Measurements from ENCODE around the gene AMPD2.

Gene AMPD2

DNA sequence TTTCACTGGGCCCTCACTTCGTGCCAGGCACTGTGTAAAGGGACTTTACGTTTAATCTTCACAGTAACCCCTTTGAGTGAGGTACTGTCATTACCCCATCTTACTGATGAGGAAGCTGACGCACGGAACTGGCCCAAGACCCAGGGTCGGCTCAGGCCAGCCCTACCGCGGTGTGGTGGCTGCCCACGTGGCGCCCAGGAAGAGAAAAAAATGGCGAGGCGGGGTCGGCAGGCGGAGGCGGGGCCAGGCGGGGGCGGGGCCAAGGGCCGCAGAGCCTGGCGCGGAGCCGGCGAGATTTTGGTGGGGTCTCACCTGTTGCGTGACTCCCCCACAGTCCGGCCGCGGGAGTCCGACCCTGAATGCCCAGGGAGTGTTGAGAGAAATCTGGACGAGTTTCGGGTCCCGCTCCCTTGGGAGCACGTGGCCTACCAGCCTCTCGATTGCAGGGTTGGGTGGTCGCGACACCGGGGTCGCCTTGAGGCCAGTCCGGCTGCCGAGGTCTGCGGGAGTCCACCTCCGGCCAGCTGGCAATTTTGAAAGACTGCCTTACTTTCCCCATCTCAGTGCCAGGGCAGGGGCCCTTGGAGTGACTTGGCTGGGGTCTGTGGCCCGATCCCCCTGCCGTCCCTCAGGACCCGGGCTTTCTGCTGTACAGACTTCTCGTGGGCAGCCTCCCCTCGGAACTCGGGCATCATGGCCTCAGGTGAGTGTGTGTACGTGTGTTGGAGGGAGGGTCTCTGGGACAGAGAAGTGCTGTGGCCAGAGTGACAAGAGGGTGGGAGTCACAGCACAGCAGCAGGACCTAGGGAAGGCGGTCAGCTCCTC, at the start of gene AMPD2, which contains the start of gene GNAT2:
Gene AMPD2, plus strand, starts transcription at position 262 of the 825 bp plus-strand sequence. CDS start 1,339 bp downstream, outside the sequence.
Gene GNAT2, minus strand, starts transcription at position 41 of the 825 bp plus-strand sequence. CDS start 6,746 bp downstream, outside the sequence.
- peak; percentile 68 for DNase-seq (ENCODE audit: low read depth)

DNA sequence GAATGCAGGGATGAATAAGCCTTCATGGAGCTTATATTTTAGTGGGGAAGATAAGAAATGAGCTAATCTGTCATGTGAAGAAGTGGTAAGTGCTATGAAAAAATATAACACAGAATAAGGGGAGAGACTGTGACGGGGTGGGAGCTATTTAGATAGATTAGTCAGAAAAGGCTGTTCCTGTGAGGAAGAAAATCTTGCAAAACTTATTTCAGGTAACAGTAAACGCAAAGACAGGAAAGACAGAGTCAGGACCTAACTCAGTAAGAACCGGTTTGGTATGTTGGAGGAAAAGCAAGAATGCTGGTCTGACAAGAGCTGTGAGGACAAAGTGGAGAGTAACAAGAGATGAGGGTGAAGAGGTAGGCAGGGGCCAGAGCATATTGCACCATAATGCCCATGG, 49.2 kb upstream of the AMPD2 start:
- no peak for DNase-seq (ENCODE audit: low read depth)

DNA sequence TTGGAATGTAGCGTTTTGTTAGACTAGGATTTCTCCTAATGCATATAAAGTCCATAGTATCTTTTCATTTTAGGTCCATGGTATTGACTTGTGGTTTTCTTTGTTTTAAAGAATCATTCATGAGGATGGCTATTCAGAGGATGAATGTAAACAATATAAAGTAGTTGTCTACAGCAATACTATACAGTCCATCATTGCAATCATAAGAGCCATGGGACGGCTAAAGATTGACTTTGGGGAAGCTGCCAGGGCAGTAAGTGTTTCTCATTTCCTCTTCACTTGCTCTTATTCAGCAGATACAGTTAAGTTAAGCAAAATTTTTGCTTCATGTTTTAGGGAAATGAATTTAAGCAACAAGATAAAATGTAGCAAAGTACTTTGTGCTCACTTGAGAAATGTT, 45.9 kb upstream of the AMPD2 start:
- DNase-seq (ENCODE audit: low read depth) = no peak

DNA sequence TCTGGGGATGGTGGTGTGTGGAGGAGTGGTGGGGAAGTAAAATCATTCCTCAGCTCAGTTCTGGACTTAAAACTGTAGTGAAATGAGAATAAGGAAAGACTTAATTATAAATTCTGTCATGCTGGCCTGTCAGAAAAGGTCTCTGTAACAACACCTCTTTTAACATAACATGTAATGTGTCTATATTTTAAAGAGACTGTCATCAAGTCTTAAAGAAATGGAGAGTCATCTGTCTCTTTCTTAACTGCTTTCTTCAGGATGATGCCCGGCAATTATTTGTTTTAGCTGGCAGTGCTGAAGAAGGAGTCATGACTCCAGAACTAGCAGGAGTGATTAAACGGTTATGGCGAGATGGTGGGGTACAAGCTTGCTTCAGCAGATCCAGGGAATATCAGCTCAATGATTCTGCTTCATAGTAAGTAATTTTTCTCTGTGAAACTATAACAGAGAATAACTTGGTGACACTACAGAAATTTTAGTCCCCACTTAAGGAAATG, 40.6 kb upstream of the AMPD2 start:
- no peak for DNase-seq (ENCODE audit: low read depth)

DNA sequence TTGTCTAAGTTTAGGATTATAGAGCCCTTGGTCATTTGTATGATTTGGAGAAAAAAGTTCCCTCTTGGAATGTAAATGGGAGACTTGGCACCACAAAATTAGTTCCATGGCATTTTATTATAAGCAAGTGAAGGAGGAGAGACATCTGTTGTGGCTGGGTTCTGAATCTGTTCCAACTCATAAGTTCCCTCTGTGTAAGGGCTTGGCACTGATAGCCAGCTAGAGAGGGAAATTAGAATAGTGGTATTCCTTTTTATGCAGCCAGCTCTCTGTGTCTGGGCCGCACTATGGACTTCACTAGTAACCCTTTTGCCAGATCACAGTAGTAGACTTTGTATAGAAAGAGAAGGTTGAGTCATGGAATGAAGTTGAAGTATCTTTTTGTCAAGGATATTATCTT, 40.1 kb upstream of the AMPD2 start:
- no peak for DNase-seq (ENCODE audit: low read depth)

DNA sequence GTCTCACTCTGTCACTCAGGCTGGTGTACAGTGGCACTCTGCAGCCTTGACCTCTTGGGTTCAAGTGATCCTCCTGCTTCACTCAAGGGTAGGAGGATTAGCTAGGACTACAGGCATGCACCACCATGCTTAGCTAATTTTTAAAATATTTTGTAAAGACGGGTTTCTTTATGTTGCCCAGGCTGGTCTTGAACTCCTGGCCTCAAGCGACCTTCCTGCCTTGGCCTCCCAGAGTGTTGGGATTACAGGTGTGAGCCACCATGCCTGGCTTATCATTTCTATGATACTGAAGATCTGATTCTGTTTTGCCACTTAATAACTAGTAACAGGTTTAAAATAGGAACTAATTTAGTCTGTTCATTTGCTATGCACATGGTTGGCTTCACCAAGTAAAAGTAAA, 37.6 kb upstream of the AMPD2 start:
- no peak for DNase-seq (ENCODE audit: low read depth)

DNA sequence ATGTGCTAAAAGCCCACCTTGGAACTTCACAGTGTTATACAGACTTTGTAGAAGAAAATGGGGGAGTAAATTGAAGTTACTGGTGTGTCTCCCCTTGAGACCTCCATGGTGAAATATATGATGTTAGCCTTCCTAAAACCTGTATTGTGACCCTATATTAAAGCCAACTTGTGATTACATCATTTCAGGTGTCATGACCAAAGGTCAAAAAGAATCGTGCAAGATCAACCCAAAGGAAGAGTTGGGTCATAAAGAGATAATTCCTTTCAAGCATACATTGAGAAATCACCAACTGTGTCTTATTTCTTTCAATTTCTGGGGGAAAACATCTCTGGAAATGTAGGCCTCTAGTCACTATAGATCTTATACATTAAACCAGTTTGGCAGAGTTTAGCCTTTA, 34.9 kb upstream of the AMPD2 start:
- no peak for DNase-seq (ENCODE audit: low read depth)

DNA sequence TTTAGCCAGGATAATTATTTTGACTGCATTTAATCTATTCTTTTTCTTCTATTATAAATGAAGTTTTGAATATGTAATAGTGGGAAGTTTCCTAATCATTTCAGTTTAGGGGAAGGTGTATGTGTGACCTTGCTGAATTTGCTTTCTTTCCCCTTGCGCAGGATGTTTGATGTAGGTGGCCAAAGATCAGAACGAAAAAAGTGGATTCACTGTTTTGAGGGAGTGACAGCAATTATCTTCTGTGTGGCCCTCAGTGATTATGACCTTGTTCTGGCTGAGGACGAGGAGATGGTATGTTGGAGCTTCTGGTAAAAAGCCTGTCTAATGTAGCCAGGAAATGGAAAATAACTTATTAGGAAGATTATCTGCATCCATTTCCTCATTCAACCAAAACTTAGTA, 33.6 kb upstream of the AMPD2 start:
- DNase-seq (ENCODE audit: low read depth) = no peak

DNA sequence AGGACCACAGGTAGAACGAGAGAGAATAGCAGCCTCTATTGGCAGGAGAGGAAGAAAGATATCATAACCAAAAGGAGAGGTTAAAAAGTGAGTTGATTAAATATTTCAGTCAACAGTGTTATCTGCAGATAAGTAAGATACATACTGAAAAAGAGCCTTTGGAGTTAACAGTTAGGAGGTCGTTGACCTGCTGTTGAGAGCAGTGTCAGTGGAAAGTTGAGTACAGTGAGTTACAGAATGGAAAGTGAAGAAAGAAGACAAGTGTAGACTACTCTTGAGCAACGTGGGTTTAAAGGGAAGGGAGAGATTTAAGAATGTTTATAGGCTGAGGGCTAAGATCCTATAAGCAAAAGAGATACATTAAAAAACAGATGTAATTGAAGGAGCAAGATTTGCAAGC, 30.5 kb upstream of the AMPD2 start:
- DNase-seq (ENCODE audit: low read depth) = no peak

DNA sequence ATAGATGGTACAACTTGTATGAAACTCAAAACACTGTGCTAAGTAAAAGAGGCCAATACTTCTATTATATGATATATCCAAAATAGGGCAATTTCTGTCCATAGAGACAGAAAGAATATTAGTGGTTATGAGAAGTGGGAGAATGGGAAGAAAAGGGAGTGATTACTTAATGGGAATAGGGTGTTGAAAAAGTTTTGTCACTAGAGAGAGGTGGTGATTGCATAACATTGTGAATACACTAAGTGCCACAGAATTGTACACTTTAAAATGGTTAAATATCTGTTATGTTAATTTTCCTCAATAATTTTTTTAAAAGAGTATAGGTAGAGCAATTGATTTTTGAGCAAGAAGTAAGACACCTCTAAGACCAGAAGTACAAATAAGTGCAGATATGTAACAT, 30.0 kb upstream of the AMPD2 start:
- DNase-seq (ENCODE audit: low read depth) = no peak

DNA sequence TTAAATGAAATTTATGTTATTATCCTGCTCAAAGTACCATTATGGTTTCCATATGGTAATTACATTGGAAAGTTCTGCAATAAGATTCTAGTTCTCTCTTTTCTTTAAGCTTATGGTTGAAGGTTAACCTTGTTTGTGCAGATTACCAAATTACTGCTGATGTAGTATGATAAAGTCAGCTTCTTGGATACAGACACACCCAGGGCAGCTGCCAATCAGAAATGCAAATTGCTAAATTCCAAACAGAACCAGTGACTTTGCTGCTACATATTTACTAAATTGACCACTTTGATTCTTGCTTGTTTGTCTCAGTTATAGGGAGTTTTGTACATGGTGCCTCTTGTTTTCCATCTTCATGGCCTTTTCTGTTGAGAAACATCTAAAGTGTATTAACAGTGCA, 26.7 kb upstream of the AMPD2 start:
- DNase-seq (ENCODE audit: low read depth) = no peak

DNA sequence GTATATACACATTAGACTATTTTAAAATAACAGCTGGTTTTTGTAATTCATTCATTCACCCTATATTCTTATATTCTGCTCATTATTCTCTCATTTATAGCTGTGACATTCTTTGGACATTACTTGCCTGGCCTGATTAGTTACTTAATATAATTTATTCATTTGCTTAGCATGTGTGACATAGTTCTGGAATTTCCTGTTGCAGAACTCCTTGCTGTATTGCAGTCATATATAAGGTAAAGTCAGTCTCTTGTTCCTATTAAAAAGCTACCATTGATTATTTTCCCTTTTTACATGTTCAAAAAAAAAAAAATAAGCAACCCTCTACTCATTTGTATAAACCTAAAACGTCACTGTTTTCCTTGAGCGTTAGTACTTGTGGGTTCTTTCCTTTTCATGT, 24.1 kb upstream of the AMPD2 start:
- DNase-seq (ENCODE audit: low read depth) = peak; percentile 29

DNA sequence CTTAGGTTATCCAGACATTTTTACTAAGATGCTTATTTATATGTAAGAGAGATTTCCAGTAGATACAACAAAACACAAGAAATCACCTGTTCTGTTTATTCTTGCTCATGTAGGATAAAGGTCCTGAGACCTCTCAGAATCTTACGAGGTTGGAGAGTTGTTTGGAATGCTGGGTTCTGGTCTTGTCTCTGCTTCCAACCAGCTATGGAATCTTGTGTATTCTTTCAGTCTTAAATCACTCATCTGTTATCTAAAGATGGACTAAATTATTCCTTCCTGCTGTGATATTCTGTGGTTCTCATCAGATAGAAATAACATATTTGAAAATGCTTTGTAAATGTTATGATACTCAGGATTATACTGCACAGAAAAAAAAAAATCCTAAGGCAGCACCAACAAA, 21.5 kb upstream of the AMPD2 start:
- no peak for DNase-seq (ENCODE audit: low read depth)

DNA sequence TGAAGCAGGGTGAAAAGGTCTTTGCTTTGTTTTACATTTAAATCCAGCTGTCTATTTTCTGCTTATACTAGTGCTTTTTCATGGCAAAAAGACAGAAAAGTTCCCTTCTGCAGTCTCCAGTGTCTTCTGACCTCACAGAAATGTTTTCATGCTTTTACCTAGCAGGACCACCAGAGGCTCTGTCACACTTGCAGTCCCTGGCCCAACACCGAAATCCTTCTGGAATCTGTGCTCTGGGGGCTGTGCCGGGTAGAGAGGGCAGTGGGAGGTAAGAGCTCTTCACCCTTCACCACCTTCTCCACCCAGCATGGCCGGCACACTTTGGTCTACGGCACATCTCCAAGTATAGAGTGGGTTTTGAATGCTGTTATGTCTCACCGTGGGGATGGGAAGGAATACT, 21.0 kb upstream of the AMPD2 start:
- no peak for DNase-seq (ENCODE audit: low read depth)

DNA sequence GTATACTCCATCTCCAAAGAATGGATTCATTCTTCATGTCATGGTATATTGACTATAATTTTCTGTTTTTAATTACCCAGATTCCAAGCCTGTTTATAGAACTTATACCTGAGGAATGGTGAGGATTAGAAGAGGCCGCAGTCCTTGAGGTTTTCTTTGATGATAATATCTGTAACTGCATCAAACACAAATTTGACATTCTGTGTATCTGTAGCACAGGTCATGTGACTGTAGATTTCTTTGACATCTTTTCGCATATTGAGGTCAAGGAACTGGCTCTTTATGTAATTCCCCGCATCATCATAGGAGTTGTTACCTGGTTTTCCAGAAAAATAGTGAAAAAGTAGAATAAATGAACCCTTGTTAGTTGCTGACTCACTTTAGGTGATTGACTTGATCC, 16.4 kb upstream of the AMPD2 start:
- DNase-seq (ENCODE audit: low read depth) = no peak

DNA sequence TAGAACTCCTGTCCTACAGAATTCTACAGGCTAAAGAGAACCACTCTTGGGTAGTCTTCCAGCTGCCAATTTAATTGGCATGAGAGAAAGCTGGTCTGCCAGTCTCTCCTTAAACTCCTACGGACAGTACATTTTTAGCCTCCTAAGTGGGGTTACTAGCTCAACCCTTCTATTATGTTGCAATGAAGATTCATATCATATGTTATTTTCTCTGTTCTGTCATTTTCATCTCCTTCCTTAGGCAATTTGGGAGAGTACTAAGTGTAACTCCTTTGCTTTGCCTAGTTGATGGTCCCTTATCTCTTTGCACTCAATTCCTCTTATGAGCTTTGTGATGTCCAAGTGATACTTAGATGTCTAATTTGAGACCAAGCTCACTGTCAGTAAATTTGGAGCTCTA, 14.3 kb upstream of the AMPD2 start:
- DNase-seq (ENCODE audit: low read depth) = no peak

DNA sequence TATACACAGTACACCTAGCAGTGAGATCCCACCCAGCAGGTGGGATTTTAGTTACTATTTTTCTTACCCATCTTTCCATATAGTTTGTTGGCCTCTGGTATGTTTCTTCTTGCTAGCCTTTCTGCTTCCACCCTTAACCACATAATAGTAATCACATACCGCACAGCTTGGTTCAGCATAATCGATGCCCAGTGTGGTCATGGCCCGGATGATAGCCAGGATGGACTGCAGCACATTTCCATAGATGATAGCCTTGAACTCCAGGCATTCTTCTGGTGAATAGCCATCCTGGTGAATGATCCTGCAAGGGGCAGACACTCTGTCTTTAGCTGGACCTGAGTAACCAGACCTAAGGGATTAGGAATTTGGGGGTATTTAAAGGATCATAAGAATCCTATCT, 9.8 kb upstream of the AMPD2 start:
- no peak for DNase-seq (ENCODE audit: low read depth)

DNA sequence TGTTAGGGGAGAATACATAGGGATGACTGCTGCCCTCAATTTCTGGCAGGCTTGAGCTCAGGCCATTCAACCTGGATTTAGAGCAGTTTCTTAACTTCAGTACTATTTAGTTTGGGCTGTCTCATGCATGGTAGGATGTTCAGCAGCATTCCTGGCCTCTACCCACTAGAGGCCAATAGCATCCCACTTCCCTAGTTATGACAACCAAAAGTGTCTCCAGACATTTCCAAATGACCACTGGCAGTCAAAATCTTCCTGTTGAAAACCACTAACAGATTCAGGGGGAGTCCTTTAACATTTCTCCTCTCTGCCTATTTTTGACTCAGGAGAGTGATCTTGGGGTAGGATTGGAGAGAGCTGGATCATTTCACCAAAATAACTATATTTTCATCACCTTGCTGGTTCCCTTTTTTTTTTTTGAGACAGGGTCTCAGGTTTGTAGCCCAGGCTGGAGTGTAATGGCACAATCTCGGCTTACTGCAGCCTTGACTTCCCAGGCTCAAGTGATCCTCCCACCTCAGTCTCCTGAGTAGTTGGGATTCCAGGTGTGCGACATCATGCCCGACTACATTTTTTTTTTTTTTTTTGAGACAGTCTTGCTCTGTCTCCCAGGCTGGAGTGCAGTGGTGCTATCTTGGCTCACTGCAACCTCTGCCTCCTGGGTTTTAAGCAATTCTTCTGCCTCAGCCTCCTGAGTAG, 8.9 kb upstream of the AMPD2 start:
- peak; percentile 23 for DNase-seq (ENCODE audit: low read depth)

DNA sequence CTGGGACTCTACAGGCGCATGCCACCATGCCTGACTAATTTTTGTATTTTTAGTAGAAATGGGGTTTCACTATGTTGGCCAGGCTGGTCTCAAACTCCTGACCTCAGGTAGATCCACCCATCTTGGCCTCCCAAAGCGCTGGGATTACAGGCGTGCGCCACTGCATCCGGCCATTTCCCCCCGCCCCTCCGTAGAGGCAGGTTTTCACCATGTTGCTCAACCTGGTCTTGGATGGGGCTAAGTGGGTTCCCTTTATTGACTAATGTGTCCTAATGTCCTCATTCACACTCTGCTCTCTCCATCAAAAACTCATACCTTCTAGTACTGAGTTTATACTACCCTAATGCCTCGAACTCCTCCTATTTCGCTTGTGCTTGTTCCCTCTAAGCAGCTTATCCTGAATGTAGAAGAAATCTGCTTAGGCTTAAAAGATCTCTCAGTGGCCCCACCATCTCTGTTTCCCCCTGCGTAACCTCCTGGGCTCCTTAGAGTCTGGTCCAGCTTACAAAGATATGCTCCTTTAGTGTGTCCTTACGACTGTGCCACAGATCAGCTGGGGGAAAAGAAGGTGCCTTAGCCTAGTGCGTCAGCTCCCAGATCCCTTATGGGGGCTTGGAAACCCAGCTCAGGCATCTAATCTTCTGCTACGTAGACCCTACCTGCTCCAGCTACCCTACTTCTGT, 8.2 kb upstream of the AMPD2 start:
- no peak for DNase-seq (ENCODE audit: low read depth)

DNA sequence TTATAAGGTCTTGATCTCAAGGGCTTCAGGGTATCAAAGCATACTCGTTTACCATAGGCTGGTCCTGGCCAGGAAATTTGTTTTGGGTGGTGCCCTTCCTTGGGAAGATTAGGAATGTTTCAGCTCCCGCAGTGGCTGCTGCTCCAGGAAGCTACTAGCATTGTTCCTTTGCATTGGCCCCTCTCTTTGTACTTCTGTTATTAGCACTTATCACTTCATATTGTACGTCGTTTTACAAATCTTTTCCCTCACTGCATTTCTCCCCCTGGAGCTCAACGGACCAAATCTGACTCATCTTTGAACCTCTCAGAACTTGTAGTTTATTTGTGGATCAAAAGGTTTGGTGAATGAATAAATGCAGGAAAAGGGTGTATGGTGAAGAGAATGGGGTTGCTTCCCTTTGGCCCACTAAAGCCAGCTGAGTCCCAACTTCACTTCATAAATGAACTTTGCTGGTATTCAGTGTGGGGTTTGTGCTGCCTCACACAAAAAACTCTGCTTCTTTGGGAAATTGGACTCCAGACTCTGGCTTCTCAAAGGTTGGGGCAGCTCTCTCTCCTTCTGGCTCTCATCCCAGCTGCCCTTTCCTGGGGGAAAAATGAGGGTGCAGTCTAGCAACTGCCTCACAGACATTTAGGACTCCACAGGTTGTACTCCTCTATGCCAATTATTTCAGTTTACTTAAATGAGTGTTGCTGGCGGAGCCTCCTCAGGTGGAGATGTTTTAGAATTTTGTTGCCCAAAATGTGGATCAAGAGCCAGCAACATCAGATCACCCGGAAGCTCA, 6.1 kb upstream of the AMPD2 start:
- no peak for DNase-seq (ENCODE audit: low read depth)

DNA sequence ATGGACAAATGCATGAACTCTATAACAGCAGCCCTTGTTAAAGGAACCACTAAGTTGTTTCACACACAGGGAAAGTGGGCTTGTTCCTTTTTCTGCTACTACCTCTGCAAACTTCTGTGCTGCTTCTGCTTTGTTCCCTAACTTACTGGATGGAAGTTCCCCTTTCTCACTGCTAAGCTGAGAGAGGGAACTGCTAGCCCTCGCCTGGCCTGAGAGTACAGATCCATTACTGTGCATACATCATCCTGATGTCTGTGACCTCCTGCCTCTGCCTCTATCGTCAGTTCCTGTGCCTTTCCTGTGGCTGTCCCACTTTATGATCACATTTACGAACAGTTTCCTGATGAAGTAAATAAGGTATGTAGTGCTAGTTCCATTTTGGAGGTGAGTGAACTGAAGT, 3.8 kb upstream of the AMPD2 start:
- DNase-seq (ENCODE audit: low read depth) = no peak

DNA sequence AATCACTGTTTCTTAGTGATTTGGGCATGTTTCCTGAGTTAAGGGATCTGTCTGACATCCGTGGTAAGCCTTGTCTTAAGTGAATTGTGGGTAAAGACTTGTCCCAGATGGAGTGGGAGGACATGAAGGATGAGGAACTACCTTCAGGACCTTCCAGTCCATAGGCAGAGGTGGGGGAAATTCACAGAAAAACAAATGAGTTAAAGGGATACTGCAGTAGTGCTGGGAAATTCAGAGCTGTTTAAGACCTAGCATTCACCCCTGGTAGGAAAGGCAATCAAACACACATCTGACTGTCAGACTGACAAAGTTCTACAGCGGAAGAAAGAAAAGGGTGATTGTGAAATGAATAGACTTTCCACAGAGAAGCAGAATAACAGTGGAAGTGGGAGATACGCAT, 3.2 kb upstream of the AMPD2 start:
- DNase-seq (ENCODE audit: low read depth) = no peak

All from HS-5 (cell line).